ENCODE measurements around the gene TSPAN9. TPM values are rescaled to one million over a fixed set of nuclear protein-coding genes. Genes with fewer than 3 reads are reported as not detected.

Gene TSPAN9
- total RNA-seq, 1 experiment from 2014 or later, result 9.6 TPM

DNA sequence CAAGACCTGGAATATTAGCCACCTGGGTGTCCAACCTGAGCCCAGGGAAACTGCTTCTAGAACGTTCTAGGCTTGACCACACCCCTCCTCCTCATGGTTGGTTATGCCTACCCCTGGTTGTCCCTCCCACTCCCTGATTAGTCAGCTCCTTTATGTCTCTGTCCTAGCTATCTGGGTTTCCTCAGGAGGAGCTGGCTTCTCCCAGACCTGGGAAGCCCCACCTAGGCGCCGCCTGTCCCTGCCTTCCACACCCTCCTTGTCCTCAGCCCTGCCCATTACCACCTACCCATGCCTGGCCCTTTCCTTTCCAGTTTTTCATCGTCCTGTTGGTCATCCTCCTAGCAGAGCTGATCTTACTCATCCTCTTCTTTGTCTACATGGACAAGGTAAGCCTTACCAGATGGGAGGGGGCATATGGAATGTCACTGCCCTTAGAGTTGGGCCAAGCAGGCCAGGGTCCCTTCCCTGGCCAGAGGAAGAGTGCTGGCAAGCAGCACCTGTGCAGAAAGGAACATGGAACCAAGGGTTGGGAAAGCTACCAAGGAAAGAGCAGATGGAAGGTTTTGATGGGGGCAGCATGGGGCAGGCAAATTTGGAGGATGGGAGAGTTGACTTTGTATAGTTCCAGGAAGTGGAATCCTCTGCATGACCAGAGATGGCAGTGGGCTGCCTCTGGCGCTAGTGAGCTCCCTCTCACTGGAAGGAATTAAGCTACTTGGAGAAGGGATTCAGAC, 201.7 kb downstream of the TSPAN9 start:
- H3K36me3 ChIP-seq (ENCODE audit: low read depth), result no peaks in the 10 kb centered on the region
- H3K4me3 ChIP-seq, result no peak overlapping the region
- TF ChIP-seq EZH2 (IDR thresholded peaks at IDR 0.05; ENCODE audit: low read depth), result no peak
- TF ChIP-seq, protein P1, sequence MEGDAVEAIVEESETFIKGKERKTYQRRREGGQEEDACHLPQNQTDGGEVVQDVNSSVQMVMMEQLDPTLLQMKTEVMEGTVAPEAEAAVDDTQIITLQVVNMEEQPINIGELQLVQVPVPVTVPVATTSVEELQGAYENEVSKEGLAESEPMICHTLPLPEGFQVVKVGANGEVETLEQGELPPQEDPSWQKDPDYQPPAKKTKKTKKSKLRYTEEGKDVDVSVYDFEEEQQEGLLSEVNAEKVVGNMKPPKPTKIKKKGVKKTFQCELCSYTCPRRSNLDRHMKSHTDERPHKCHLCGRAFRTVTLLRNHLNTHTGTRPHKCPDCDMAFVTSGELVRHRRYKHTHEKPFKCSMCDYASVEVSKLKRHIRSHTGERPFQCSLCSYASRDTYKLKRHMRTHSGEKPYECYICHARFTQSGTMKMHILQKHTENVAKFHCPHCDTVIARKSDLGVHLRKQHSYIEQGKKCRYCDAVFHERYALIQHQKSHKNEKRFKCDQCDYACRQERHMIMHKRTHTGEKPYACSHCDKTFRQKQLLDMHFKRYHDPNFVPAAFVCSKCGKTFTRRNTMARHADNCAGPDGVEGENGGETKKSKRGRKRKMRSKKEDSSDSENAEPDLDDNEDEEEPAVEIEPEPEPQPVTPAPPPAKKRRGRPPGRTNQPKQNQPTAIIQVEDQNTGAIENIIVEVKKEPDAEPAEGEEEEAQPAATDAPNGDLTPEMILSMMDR (conservative IDR thresholded peaks at IDR 0.05), result no peak
- ChIA-PET POLR2A (ENCODE audit: unreplicated experiment) (no interaction called here), CTCF (interaction anchor here (0.5 to 0.9 kb wide), 4 partner anchors 21 to 425 kb away, joined by 3 to 5 read pairs (median 4); no protein-coding TSS in a partner anchor)
- H3K27ac ChIP-seq, result no peak overlapping the region
- peaks cover 2% of the 10 kb centered on the region; the same call in 1 of the 2 replicates for H3F3A ChIP-seq (ENCODE audit: insufficient read depth, low read depth)
- H4K20me1 ChIP-seq (ENCODE audit: insufficient read depth), result no peaks in the 10 kb centered on the region; the same call in 1 of the 2 replicates
- BruUV-seq (replicated peaks), result no TSS peak
- peaks cover 4% of the 10 kb centered on the region for H3K4me1 ChIP-seq (replicated peaks; ENCODE audit: insufficient read depth)
- H3K4me2 ChIP-seq, result no peak overlapping the region
- intact Hi-C loops (cut with micrococcal nuclease; ENCODE audit: unreplicated experiment), result no loop called here
- no peaks in the 10 kb centered on the region for H3K9me3 ChIP-seq (ENCODE audit: insufficient read depth, low read depth)
- DNase-seq, result no peak
- H3K27me3 ChIP-seq (ENCODE audit: insufficient read depth, low read depth), result 0 out of 2 replicates have a peak, but pooled peaks cover 12% of the 10 kb centered on the region
- H3K9me2 ChIP-seq (ENCODE audit: insufficient read depth), result no peaks in the 10 kb centered on the region
- no peaks in the 10 kb centered on the region for H3K79me2 ChIP-seq (ENCODE audit: low read depth)
- H2AFZ ChIP-seq, result no peak overlapping the region

DNA sequence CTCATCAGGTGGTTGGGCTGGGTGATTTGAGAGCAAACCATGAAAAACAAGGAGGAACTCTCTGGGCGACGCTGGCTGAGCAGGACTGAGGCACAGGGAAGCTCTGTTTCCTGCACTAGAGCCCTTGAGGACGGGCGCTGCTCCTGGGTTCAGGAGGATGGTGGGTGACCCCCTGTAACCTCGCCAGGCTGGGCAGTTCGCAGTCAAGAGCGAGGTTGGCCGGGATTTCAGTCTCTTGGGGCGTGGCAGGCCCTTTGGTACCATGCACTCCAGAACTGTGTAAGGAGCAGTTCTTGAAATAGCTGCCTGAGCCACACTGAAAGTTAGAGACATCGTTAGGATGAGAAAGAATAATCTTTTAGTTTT, 202.2 kb downstream of the TSPAN9 start:
- Histone ChIP-seq H4K20me1 (ENCODE audit: insufficient read depth) (no peaks in the 10 kb centered on the region; the same call in 1 of the 2 replicates), H3K9me2 (ENCODE audit: insufficient read depth) (no peaks in the 10 kb centered on the region), H3K27me3 (ENCODE audit: insufficient read depth, low read depth) (0 out of 2 replicates have a peak, but pooled peaks cover 12% of the 10 kb centered on the region), H3K4me3 (no peak overlapping the region), H2AFZ (no peak overlapping the region), H3K79me2 (ENCODE audit: low read depth) (no peaks in the 10 kb centered on the region), H3F3A (ENCODE audit: insufficient read depth, low read depth) (no peaks in the 10 kb centered on the region), H3K4me2 (no peak overlapping the region), H3K27ac (no peak overlapping the region), H3K36me3 (ENCODE audit: low read depth) (no peaks in the 10 kb centered on the region), H3K4me1 (replicated peaks; ENCODE audit: insufficient read depth) (no peaks in the 10 kb centered on the region), H3K9me3 (ENCODE audit: insufficient read depth, low read depth) (no peaks in the 10 kb centered on the region)
- ChIA-PET POLR2A (ENCODE audit: unreplicated experiment) (no interaction called here), CTCF (interaction anchor here (0.8 kb wide), 1 partner anchor 21 kb away, joined by 3 read pairs; no protein-coding TSS in a partner anchor)
- intact Hi-C loops (cut with micrococcal nuclease; ENCODE audit: unreplicated experiment), result no loop called here
- TF ChIP-seq EZH2 (IDR thresholded peaks at IDR 0.05; ENCODE audit: low read depth), result no peak
- TF ChIP-seq, protein P1 (conservative IDR thresholded peaks at IDR 0.05), result no peak
- DNase-seq, result no peak
- BruUV-seq (replicated peaks), result no TSS peak

DNA sequence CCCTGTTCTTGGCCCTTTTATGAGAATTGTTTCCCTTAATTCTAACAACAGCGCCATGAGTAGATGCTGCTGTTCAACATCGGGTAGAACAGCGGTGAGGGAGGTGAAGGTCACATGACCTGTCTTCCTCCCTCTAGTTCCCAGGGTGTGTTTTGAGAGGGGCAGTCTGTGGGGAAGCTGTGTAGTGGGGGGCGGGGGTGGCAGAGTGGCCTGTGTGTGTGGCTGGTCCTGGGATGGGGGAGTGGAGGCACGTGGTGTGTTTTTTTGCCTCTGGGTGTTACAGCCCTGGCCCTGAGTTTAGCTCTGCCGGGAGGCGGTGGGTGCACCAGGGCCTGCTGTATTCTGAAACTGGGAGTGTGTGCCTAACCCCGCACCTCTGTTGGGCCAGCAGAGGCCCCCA, 202.7 kb downstream of the TSPAN9 start:
- no peaks in the 10 kb centered on the region for H3F3A ChIP-seq (ENCODE audit: insufficient read depth, low read depth)
- H3K9me3 ChIP-seq (ENCODE audit: insufficient read depth, low read depth), result no peaks in the 10 kb centered on the region
- intact Hi-C loops (cut with micrococcal nuclease; ENCODE audit: unreplicated experiment), result no loop called here
- 0 out of 2 replicates have a peak, but pooled peaks cover 12% of the 10 kb centered on the region for H3K27me3 ChIP-seq (ENCODE audit: insufficient read depth, low read depth)
- POLR2A ChIA-PET (ENCODE audit: unreplicated experiment), result no interaction called here
- no peak overlapping the region for H3K27ac ChIP-seq
- CTCF ChIA-PET, result interaction anchor here (0.8 kb wide), 1 partner anchor 20 kb away, joined by 3 read pairs; no protein-coding TSS in a partner anchor
- no peaks in the 10 kb centered on the region for H3K79me2 ChIP-seq (ENCODE audit: low read depth)
- no peaks in the 10 kb centered on the region for H3K36me3 ChIP-seq (ENCODE audit: low read depth)
- H3K4me1 ChIP-seq (replicated peaks; ENCODE audit: insufficient read depth), result no peaks in the 10 kb centered on the region
- BruUV-seq (replicated peaks), result no TSS peak
- no peak overlapping the region for H2AFZ ChIP-seq
- H3K4me2 ChIP-seq, result no peak overlapping the region
- H3K4me3 ChIP-seq, result no peak overlapping the region
- no peak for TF ChIP-seq EZH2 (IDR thresholded peaks at IDR 0.05; ENCODE audit: low read depth)
- TF ChIP-seq, protein P1 (conservative IDR thresholded peaks at IDR 0.05), result no peak
- H3K9me2 ChIP-seq (ENCODE audit: insufficient read depth), result no peaks in the 10 kb centered on the region
- no peak for DNase-seq
- H4K20me1 ChIP-seq (ENCODE audit: insufficient read depth), result no peaks in the 10 kb centered on the region; the same call in 1 of the 2 replicates
